ENCODE data around the gene IFI6.
"Not testable (repeated sequence)": the region's sequence is repeated elsewhere in the genome, so short reads cannot be mapped to it uniquely, and the experiment has no call there.

IFI6 gene

DNA sequence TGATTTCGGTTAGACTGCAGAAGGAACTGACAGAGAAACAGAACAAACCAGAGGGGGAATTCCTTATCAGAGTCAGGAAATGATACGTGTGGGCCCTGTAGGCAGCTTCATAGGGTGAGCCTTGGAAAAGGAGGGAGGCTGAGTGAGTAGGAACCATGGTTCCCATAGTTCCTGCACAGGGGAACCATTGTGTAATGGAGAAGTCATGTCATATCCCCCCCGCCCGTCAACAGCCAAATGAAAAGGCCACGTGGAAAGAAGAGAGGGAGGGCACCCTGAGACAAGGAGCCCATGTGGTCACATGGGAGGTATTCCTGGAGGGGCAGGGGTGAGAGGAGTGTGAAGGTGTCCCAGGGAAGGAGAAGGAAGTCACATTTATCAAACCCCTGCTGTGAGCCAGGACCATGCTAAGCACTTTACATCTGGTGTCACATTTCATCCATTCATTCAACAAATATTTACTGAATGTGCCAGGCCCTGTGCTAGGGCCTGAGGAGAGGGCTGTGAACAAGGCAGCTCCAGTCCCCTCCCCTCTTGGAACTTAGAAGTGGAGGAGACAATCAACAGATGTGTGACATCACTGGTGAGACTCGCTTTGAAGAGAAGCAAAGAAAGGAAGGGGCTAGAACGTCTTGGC lies 21.3 kb downstream of the IFI6 start:
- DNase-seq (ENCODE audit: low read depth): no peak

DNA sequence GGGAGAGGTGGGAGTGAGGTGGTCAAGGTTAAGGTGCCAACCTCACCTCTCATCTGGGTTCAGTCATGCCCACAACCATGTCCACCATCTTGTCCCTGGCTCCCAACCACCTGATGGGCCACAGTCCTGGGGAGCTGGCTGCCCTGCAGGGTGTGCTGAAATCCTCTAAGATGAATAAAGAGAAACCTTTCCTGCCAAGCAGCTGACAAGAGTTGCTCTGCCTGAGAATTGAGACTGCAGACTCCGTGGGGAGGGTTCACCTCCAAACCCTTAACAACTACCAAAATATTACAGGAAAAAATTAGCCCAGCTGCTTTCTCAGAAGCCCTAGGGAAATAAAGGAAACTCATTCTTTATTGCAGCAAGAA lies 21.8 kb downstream of the IFI6 start:
- DNase-seq (ENCODE audit: low read depth): no peak

DNA sequence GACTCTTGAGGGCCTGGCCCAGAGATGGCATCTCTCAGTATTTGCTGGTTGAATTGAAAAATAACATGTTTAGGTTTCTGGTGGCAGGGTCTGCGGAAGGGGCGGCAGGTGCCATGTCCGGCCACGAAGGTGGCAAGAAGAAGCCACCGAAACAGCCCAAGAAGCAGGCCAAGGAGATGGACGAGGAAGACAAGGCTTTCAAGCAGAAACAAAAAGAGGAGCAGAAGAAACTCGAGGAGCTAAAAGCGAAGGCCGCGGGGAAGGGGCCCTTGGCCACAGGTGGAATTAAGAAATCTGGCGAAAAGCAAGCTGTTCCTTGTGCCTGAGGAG lies 22.7 kb downstream of the IFI6 start:
- no peak for DNase-seq (ENCODE audit: low read depth)

DNA sequence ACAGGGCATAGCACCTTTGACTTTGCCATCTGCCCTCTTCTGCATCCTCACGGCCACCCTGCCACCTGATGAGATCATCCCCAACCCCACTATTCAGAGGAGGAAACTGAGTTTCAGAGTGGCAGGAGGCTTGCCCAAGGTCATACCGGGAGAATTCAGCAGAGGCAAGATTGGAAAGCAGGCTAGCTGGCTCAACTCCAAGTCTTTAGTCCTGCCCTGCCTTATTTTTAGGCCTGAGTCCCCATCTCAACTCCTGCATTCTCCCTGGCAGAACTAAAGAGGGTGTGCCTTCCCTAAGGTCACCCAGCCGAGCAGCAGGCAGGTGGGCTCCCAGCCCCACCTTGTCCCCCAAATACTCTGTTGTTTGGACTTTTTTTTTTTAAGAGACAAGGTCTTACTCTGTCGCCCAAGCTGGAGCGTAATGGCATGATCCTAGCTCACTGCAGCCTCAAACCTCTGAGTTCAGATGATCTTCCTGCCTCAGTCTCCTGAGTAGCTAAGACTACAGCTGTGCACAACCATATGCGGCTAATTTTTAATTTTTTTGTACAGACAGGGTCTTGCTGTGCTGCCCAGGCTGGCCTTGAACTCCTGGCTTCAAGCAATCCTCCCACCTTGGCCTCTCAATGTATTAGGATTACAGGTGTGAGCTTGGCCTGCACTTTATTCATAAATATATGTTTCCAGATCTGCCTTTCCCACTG lies 23.2 kb downstream of the IFI6 start:
- no peak for DNase-seq (ENCODE audit: low read depth)

DNA sequence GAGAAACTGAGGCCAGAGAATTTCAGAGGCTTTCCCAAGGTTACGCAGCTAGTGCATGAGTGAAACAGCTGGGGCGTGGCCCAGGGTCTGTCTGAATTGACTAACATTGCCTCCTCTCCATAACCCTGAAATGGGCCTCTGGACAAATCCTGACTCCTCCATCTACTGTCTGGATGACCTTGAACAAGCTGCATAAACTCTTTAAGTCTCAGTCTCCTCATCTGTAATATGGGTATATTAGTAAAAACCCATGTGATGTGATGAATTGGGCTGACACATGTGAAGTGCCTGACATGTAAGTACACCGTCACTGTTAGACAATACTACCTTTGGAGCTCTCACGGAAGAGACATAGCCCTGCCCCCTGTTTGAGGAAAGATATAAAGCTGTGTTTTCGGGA lies 24.7 kb downstream of the IFI6 start:
- no peak for DNase-seq (ENCODE audit: low read depth)

DNA sequence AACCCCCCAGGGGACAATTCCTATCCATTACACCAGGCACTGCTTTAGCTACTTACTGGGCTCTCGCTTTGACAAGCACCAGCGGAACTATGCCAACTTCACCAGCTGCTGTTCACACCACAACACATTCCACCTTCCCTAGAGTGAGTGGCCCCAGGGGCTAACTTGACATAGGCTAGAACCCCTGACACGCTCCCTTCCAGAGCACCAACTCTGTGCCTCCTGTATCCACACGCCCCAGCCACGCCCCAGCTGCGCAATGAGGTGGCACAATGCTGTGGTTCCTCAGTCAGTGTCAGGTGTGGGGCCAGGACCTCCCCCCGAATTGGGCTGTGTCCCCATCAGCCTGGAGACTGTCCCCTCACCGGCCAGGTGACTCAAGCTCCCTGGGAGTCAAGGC lies 25.3 kb downstream of the IFI6 start:
- DNase-seq (ENCODE audit: low read depth): no peak

DNA sequence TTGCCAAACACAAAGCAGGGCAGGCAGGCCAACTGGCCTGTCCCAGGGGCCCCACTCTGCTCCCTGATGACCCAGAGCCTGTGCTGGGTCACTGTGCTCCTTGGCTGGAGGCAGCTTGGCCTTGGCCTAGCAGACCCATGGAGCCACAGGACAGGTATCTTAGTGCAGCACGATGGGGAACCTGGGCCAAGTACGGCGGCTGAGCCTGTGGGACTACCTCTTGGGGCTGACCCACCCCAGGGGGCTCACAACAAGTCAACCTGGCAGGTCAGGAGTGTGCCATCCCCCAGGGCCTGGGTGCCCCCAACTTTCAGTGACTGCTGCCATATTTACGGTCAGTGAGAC lies 26.9 kb downstream of the IFI6 start:
- DNase-seq (ENCODE audit: low read depth): no peak

DNA sequence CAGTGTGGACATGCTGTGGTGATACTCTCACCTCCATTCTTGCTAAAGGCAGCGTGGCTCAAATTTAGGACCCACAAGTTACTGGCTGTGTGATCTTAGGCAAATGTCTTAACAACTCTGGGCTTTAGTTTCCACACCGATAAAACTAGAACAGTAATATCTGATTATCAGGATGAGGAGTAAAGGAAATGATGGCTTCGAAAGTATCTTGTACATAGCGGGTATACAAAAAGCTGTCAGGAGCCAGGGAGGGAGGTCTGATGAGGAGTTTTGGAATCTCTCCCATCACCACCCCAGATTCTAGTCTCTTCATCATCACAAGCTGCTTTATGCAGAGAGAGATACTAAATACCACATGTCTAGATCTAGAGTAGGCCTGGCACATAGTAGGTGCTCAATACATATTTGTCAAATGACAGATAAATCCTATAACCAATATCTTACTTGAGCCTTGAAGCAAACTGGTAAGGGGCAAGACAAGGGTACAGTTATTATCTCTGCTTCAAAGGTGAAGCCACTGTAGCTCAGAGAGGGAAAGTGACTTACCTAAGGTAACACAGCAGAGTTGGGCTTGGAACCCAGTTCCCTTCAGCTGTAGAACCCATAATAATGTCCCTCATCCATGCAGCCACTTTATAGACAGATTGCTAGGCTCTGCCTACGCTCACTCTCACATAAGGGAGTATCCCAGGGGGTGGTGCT lies 27.5 kb downstream of the IFI6 start:
- no peak for DNase-seq (ENCODE audit: low read depth)

DNA sequence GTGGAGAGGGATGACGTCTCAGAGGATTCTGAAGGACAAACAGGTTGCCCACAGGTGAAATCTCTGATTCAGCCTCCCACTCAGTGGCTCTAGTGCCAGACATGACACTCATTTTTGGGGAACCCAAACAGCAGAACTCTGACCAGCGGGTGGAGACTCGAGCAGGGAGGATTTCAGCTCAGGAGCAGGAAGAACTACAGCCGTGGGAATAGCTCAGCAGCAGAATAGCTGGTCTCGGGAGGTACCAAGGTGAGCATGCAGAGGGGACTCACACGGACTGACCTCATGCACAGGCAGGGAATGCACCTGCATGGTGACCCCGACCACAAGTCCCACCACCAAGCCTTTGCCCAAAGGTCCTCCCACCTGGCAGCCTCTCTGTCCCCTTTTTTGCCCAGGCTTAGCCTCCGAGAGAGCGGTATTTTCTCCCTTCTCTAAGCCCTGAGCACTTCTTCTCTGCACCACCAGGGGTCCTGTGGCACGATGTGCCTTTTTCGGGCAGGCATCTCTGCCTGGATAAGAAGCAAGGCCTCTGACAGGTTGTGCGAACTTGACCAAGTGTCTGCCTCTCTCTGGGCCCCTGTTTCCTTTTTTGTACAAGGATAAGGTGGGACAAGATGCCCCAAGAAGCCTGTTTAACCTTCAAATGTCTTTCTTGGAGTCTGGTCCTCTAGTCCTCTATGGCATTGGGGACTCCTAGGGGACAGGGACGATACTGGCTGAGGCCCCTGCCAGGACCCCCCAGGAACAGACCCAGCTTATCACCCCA lies 28.2 kb downstream of the IFI6 start:
- peak; percentile 53 for DNase-seq (ENCODE audit: low read depth)

DNA sequence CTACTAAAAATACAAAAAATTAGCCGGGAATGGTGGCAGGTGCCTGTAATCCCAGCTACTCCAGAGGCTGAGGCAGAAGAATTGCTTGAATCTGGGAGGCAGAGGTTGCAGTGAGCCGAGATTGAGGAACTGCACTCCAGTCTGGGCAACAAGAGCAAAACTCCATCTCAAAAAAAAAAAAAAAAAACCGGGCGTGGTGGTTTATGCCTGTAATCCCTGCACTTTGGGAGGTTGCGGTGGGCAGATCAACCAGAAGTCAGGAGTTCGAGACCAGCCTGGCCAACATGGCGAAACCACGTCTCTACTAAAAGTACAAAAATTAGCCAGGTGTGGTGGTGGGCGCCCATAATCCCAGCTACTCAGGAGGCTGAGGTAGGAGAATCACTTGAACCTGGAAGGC lies 31.5 kb downstream of the IFI6 start:
- not testable (repeated sequence) for DNase-seq (ENCODE audit: low read depth)

DNA sequence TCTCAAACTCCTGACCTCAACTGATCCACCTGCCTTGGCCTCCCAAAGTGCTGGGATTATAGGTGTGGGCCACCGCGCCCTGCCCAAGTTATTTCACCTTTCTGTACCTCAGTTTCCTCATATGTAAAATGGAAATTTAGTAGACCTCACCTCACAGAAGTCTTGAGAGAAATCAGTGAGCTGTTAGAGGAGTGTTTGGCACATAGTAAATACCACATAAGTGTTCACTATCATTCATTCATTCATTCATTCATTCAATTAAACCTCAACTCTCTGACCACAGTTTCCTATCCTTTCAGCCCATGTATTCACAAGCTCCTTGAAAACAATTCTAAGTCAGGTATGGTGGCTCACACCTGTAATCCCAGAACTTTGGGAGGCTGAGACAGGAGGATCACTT lies 33.2 kb downstream of the IFI6 start:
- DNase-seq (ENCODE audit: low read depth): no peak

DNA sequence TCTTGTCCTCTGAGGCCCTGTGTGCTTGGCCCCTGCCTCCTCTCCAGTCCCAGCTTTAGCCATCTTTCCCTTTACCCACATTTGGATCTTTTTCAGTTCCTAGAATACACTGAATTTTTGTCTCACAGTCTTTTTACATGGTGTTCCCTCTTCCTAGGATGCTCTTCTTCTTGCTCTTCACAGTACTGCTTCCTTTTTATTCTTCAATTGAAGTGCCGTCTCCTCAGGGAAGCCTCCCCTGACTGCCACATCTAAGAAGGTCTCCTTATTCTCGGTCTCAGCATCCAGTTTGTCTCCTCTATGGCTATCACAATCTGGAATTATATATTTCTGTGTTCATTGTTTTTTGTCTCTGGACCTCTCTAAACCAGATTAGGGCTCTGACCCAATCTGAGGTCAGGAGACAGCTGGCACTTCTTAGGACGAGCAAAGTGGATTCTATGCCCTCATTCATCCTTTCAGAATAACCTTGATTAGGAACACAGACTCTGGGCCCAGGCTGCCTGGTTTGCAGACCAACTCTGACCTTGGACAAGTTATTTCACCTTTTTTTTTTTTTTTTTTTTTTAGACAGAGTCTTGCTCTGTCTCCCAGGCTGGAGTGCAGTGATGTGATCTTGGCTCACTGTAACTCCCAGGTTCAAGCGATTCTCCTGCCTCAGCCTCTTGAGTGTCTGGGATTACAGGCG lies 33.8 kb downstream of the IFI6 start:
- DNase-seq (ENCODE audit: low read depth): no peak

DNA sequence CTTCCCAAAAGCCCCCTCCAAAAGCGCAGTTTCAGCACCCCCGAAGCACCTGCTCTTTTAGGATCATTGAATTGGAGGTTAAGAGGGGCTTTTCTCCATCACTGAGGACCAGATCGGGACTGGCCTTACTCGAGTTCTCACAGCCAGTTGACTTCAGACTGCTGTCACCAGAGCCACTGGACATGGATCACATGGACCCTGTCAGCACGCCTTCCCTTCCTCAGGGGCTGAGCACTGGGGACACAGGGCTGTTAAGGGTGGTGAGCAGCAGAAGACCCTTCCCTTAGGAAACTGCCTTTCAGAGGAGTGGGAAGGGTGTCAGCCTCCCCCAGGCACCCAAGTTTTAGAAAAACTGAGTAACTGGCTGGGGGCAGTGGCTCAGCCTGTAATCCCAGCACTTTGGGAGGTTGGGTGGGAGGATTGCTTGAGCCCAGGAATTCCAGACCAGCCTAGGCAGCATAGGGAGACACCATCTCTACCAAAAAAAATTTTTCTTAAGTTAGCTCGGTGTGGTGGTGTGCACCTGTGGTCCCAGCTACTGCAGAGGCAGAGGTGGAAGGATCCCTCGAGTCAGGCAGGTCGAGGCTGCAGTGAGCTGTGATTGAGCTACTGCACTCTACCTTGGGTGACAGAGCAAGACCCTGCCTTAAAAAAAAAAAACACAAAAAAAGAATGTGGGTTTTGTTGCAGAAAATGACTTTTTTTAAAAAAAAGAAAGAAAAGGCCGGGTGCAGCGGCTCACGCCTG lies 36.4 kb downstream of the IFI6 start:
- DNase-seq (ENCODE audit: low read depth): no peak

DNA sequence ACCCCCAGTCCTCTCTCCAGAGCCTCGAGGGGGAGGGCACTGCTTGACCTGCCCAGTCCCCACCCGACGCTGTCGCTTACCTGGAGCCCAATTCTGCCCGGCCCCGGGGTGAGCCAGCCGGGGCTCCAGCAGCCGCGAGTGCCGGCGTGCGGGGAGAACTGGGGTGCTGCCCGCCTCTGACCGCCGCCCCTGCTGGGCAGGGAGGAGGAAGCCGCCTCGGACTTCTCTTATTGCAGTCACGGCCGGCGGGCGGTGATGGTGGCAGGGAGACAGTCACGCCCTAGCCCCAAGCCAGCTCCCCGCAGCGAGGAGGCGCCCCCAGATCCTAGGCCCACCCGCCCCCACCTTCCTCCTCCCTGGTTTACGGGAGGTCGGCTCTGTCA lies 37.0 kb downstream of the IFI6 start, which contains the start of gene FGR:
Gene FGR, minus strand, starts transcription at position 201 of the 383 bp plus-strand sequence. CDS start 11,269 bp downstream, outside the sequence.
- no peak for DNase-seq (ENCODE audit: low read depth)

DNA sequence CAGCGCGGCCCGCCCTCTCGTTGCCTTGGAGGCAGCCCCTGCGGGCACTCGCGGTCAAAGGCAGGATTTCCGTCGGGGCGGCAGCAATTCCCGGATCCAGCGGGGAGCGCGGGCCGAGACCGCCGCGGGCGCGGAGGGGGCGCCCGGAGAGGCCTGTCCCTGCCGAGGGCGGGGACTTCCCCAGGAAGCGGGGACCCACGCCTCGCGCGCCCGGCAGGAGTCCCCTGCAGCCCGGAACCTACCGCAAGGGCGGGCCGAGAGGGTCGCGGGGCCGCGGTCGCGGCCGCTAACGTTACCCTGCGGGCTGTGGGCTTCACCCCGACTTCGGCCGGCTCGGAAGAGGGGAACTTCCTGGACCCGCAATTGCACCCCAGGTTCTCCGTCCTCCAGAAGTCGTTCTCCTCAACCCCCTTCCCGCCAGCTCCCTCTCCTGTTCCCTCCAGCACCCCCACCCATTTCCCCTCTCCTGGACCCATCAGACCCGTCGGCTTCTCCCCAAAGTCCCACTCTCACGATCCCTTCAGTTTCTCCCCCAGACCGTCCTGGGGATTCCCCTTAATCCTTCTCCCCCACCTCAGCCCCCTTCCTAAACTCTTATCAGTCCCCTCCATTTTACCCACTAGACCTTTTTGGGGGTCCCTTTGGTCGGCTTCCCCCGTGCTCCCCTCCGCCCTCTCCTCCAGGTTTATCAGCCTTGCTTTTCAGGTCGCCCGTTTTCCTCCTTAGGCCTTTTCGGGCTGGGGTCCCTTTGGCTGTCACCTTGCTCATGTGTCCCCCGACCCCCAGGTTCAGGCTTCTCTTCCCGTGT lies 37.6 kb downstream of the IFI6 start:
- DNase-seq (ENCODE audit: low read depth): no peak

DNA sequence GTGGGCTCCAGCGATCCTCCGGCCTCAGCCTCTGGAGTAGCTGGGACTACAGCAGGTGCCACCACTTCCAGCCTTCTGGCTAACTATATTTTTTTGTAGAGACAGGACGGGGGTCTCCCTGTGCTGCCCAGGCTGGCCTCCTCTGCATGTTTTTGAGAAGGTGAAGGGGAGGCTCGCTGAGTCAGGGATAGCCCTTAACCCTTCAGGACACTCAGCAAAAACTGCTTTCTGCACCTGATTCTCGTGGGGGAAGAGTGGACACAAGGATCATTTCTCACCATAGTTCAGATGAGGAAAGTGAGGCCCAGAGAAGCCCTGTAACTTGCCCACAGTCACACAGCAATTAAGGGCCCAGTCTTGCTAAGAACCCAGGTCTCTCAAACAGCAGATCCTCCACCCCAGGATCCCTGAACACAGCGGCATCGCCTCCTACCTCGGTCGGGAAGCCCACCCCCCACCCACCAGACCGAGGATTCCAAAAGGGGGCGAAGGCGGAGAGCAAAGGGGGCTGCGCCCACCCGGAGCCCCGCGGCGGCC lies 38.3 kb downstream of the IFI6 start:
- DNase-seq (ENCODE audit: low read depth): no peak

DNA sequence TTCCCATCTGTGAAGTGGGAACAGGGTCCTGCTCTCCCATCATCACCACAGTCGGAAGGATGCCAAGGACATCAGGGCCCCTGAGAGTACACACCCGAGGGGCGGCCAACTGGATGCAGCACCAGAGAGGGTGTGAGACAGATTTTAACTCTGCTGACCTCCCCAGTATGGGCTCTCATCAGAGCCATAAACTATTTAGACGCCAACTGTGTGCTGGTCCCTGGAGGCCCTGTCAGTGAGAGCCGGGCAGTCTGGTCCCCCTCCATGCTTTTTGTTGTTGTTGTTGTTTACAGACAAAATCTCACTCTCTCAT lies 38.7 kb downstream of the IFI6 start:
- DNase-seq (ENCODE audit: low read depth): no peak

DNA sequence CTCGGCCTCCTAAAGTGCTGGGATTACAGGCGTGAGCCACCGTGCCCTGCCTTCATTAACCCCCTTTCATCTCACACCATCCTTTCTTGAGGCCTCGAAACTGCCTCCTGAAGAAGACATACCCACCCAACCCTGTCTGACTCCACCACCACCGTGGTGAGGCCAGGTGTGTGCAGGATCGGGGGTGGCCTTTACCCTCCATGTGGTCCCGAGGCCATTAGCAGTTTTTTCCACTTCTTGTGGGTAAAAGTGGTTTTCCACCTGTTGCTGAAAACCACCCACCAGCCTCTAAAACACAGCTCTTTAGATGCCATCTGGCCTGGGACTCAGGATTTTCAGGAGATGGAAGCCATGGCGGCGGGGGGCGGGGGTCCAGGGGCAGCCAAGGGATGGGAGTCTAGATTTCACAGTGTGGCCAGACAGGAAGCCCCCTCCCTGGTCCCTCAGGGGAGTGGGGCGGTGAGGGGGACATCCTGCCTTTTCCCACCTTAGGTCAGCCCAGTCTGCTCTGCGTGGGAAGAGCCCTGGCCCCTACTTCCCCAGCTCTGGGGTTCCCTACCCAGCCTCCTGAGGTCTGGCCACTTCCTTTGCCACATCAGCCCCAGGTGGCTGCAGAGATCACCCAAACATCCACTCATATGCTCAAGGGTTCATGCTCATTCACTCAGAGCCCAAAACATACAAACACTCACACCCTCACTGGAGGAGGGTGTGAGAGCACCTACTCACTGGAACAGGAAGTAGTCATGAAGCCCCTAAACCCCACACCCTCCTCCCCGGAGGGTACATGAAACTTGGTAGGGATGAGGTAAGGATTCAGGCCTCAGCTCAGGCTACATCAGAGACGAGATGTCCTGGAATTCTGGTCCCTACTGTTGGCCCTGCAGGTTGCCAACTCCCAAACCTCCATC lies 39.4 kb downstream of the IFI6 start:
- DNase-seq (ENCODE audit: low read depth): no peak

DNA sequence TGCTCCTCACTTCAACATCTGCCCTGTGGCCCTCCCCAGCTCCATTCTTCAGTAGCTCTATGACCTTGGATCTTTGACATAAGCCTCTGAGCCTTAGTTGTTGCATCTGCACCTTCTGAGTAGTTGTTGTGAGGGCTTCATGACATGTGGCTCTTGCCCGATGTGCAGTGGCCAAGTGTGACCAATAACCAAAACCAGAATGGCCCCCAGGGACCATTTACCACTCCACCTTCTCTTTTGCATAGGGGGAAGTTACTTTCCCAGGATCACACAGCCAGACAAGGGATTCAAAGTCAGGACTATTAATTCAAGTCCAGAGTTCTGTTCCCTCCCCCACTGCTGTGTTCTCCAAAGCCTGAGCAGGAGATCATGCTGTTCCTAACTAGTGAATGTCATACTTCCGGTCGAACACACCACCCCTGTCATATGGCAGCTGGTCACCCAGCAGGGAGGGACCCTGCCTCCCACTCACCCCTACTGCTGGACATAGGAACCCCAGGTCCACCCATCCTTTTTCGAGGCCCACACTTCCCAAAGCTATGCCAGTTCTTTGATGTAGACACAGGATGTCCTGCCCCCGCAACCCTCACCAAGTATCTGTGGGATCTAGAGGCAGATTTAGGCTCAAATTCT lies 41.0 kb downstream of the IFI6 start:
- no peak for DNase-seq (ENCODE audit: low read depth)
